Kasumi-1 (cell line): ENCODE data around the gene KCTD14.
A peak's percentile ranks its signal among the peaks of the same experiment; 100 is the strongest.
"Not testable (repeated sequence)": the region's sequence is repeated elsewhere in the genome, so short reads cannot be mapped to it uniquely, and the experiment has no call there.

Experiments
- DNase-seq, 2 experiments: peaks; one replicate each; lab custom pipeline; 2025; lab: John Stamatoyannopoulos, UW

The KCTD14 gene

GRCh38 chr11:78022397-78023396 is at the start of gene KCTD14:
Gene KCTD14 (minus strand): TSS chr11:78023276. CDS start chr11:78023249, 27 bp downstream.
- no peak for DNase-seq

DNA sequence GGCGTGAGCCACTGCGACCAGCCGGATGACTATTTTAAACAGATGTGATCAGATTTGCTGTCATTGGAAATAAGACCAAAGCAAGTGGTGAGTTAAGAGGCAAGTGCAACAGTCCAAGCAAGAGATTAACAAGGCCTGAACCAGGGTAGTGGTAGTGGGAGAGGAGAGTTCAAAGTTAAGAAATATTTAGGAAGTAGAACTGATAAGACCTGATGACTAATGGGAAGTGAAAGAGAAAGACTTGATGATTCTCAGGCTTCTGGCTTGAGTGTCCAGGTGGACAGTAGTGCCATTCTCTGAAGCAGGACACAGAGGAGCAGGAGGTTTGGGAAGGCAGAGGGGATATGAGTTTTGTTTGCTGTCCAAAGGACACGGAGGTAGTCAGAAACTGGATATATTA is 49.4 kb upstream of the KCTD14 start:
- DNase-seq, result no peak

DNA sequence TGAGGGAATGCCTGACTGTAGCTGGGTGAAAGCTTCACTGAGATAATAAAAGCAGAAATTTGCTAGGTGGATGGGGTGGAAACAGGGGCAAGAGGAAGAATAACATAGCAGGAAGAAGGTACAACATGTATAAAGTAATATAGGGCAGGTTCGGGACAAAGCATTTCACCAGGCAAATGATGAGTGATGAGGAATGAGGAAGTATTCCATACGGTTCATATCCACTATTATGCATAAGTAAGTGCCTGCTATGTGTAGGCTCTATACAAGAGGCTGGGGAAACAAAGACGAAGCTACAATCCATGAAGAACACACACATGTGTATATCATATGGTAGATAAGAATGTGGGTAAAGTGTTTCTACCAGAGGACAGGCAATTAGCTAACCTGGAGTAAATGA is 48.6 kb upstream of the KCTD14 start:
- DNase-seq, result no peak

DNA sequence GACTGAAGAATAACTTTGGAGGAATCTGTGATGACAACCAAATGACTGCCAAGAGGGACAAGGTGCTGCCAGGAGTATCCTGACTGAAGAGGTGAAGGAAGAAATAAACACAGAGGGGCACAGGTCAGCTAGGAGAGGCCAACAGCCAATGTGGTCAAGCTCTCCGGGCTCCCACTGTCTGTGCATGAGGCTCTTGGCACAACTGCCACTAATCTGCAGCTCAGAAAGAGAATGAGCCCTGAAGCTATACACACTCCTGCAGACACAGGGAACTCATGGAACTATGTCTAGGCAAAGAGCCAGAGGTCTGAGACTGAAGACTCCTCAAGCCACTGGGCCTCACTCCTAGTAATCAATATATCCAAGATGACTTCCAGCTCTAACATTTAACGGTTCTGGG is 47.5 kb upstream of the KCTD14 start:
- no peak for DNase-seq

DNA sequence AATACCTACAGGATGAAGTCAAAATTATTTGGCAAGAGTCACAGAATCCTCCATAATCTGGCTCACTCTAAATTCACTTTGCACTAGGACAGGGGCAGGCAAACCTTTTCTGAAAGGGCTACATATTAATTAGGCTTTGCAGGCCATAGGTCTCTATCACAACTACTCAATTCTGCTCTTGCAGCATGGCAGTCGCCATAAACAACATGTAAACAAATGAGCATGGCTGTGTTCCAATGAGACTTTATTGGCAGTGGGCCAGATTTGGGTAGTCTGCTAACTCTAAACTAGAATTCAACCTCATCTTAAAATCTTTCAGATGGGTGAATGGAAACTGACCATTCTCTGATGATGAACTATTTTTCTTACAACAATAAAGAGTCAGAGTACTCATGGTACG is 46.4 kb upstream of the KCTD14 start:
- no peak for DNase-seq

GRCh38 chr11:78067704-78068103 is 44.6 kb upstream of the KCTD14 start:
- DNase-seq, result no peak

GRCh38 chr11:78066471-78066870 is 43.4 kb upstream of the KCTD14 start:
- DNase-seq, result no peak

DNA sequence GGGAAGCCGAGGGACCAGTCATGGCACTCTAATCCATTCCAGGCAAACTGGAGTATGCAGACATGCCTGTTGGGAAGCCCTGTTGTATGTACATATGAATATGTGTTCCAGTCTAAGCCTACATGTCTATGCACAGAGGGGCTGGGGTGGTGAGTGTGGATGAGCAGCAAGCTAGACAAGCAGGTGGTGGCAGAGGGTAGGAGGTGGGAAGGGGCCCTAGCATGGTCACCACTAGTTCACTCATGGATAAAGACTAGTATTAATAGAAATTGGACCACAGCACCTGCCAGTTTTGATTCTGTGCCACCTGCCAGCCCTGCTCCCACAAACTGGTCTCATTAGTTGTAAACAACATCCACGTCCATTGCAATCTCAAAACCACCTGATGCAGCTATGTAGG is 42.1 kb upstream of the KCTD14 start:
- DNase-seq, result no peak

DNA sequence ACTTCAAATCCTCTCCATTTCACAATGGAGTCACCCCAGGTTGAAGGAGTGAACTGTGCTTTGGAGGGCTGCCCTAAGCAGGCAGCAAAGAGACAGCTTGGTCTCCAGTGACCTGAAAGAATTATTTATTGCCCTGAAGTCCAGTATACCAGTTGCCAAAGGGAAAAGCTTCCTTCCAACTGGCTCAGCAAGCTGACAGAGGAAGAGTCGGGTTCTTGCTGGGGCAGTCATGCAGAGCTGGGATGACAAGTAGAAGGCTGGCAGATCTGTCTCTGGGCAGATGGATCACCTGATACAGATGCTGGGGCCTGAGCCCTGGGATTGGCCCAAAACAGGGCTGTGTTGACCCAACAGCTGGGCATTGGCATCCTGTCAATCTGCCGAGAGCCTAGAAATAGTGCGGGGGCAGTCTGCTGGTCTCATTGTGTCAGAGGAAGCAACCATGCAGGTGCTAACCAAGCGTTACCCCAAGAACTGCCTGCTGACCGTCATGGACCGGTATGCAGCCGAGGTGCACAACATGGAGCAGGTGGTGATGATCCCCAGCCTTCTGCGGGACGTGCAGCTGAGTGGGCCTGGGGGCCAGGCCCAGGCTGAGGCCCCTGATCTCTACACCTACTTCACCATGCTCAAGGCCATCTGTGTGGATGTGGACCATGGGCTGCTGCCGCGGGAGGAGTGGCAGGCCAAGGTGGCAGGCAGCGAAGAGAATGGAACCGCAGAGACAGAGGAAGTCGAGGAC is 40.5 kb upstream of the KCTD14 start, which contains the start of gene THRSP:
Gene THRSP (plus strand): TSS at position 422 of the 742 bp plus-strand sequence. CDS start 21 bp downstream, at position 443.
- no peak for DNase-seq

DNA sequence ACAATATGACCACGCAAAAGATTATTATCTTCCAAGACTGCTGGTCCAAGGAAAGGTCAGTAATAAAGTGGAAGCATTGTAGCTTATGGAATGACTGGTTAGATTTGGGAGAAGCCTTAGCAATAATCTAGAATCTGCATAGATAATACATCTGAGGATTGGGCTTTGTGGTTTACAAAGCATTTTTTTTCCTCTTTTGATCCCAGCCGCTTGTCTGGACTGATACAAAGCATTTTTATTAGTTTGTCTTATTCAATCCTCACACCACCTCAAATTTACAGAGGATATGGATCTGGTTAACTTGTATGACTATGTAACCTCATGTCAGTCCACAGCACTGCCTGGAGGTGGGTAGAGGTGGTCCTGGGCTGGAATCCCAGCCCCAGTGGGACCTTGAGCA is 39.6 kb upstream of the KCTD14 start:
- no peak for DNase-seq

GRCh38 chr11:78061921-78062311 is 38.8 kb upstream of the KCTD14 start:
- no peak for DNase-seq

DNA sequence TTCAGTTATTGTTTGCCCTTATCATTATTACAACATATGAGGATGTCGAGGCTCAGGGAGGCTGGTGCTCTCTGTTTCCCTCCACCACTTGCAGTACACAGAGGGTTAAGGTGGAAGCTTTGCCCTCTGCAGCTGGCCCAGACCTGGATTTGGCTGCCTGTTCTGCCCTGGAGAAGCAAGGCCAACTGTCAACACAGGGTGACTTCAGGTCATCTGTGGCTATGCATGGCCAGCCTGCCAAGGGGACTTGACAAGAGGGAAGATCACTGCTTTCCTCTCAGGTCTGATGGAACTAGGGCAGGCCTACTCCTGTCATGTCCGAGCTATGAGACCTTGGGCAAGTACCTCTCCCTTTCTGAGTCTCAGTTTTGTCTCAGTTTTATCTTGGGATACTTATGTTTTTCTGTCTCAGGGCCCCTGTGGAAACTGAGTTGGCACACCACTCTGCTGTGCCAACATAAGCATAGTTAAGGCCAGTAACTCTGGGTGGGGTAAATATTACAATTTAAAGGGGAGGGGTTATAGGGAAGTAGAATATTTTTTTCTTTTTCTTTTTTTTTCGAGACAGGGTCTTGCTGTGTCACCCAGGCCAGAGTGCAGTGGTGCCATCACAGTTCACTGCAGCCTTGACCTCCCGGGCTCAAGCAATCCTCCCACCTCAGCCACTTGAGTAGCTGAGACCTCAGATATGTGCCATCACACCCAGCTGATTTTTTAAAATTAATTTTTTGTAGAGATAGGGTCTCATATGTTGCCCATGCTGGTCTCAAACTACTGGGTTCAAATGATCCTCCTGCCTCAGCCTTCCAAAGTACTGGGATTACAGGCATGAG is 38.2 kb upstream of the KCTD14 start:
- no peak for DNase-seq

DNA sequence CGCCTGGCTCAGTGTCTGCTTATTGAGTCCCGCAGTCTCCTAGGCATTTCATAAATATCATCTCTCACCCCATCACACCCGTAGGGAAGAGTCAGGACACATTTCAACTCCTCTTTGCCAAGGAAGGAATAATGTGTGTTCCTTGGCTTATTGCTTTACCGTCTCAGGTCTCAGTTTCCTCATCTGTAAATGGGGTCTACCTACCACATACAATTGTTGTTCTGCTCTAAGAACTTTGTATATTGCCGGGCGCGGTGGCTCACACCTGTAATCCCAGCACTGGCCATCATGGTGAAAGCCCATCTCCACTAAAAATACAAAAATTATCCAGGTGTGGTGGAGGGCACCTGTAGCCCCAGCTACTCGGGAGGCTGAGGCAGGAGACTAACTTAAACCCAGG is 37.5 kb upstream of the KCTD14 start:
- no peak for DNase-seq

GRCh38 chr11:78059749-78060328 is 36.8 kb upstream of the KCTD14 start:
- not testable (repeated sequence) for DNase-seq

- DNase-seq, result no peak
Observed at GRCh38 chr11:78057462-78058055, 34.5 kb upstream of the KCTD14 start.

DNA sequence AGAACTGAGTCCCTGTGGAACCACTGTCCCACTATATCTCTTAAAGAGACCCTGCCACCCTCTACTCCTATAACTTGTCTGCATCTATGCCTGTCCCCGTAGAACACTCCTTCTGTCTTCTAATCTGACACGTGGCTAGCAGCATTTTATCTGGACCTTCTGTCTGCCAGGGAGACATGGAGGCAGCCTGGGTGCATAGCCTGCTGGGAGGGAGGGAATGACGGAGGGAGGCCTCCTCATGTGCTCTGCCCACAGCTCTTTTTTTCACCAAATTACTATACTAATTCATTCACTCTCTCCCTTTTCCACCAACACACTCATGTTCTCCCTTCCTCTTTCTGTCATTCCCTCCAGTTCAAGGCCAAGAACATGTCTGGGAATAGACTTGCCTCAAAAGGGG is 33.0 kb upstream of the KCTD14 start:
- no peak for DNase-seq

GRCh38 chr11:78054971-78055370 is 31.9 kb upstream of the KCTD14 start:
- no peak for DNase-seq

- no peak for DNase-seq
Observed at GRCh38 chr11:78050964-78051831, 28.1 kb upstream of the KCTD14 start.

GRCh38 chr11:78049348-78049747 is 26.3 kb upstream of the KCTD14 start:
- DNase-seq, result no peak

DNA sequence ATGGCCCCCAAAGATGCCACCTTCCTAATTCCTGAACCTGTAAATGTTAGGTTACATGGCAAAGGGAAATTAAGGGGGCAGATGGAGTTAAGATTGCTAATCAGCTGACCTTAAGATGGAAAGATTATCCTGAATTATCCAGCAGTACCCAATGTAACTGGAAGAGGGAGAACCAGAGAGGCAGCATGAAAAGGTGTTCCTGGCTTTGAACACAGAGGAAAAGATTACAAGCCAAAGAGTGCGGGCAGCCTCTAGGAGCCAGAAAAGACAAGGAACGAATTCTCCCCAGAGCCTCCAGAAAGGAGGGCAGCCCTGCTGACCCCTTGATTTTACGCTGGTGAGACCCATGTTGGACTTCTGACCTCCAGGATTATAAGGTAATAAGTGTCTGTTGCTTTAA is 25.5 kb upstream of the KCTD14 start:
- peak in 1 of 2 experiments; percentile 5 for DNase-seq
